Bronchial epithelial cell (primary cell): ENCODE results near the gene ANTXR1. TPM values are rescaled to one million over a fixed set of nuclear protein-coding genes. Genes with fewer than 3 reads are reported as not detected.

Experiments
- DNase-seq: peaks from one replicate; pipeline ENCODE4 v3.0.0-alpha.2; 2010; ENCODE audit warnings: low read depth
- FAIRE-seq: peaks from 2 replicates; lab custom pipeline; 2011; peaks lifted over from hg19 to GRCh38; lab: Jason Lieb, UNC
- H3K27me3 ChIP-seq: 2 replicates; pipeline ENCODE4 v1.5.1; 2011; ENCODE audit warnings: low read length; ENCODE audit not compliant: control insufficient read depth, insufficient read depth
- H3K36me3 ChIP-seq: 2 replicates; pipeline ENCODE4 v1.5.1; 2011; ENCODE audit warnings: low read length; ENCODE audit not compliant: control insufficient read depth, insufficient read depth
- H3K4me3 ChIP-seq: 2 replicates; pipeline ENCODE4 v1.5.1; 2011; ENCODE audit warnings: mild to moderate bottlenecking, low read depth, low read length, control low read depth
- total RNA-seq: library from RNA; depleted of rRNA; stranded (reverse); fragments of >200 nt; gene quantifications from 2 replicates; pipeline ENCODE4 v1.2.1, GENCODE V29; 2014
- TF ChIP-seq, protein P1 (sequence below): IDR thresholded peaks from 2 replicates; pipeline ENCODE4 v1.5.1; 2011; ENCODE audit warnings: mild to moderate bottlenecking, moderate library complexity, low read length, control low read depth, inconsistent platforms; ENCODE audit not compliant: insufficient read depth, severe bottlenecking

ANTXR1 gene
- total RNA-seq, 1 donor from 2014 or later = 3.7 TPM

- DNase-seq (peak; percentile 84), FAIRE-seq (no peak)
Measured at GRCh38 chr2:69185807-69186206, 172.8 kb downstream of the ANTXR1 start.

GRCh38 chr2:69186614-69187013, 173.6 kb downstream of the ANTXR1 start:
- DNase-seq (no peak), FAIRE-seq (no peak)
- no peaks in the 10 kb centered on the region for H3K36me3 ChIP-seq
- TF ChIP-seq, protein P1, sequence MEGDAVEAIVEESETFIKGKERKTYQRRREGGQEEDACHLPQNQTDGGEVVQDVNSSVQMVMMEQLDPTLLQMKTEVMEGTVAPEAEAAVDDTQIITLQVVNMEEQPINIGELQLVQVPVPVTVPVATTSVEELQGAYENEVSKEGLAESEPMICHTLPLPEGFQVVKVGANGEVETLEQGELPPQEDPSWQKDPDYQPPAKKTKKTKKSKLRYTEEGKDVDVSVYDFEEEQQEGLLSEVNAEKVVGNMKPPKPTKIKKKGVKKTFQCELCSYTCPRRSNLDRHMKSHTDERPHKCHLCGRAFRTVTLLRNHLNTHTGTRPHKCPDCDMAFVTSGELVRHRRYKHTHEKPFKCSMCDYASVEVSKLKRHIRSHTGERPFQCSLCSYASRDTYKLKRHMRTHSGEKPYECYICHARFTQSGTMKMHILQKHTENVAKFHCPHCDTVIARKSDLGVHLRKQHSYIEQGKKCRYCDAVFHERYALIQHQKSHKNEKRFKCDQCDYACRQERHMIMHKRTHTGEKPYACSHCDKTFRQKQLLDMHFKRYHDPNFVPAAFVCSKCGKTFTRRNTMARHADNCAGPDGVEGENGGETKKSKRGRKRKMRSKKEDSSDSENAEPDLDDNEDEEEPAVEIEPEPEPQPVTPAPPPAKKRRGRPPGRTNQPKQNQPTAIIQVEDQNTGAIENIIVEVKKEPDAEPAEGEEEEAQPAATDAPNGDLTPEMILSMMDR = no peak
- H3K27me3 ChIP-seq = no peaks in the 10 kb centered on the region
- H3K4me3 ChIP-seq = no peak overlapping the region

More at GRCh38 chr2:69185807-69186206, 172.8 kb downstream of the ANTXR1 start:
- Histone ChIP-seq H3K27me3 (no peaks in the 10 kb centered on the region), H3K36me3 (no peaks in the 10 kb centered on the region), H3K4me3 (no peak overlapping the region)
- TF ChIP-seq, protein P1 = no peak

- FAIRE-seq (no peak), DNase-seq (no peak)
- Histone ChIP-seq H3K27me3 (no peaks in the 10 kb centered on the region), H3K36me3 (no peaks in the 10 kb centered on the region), H3K4me3 (no peak overlapping the region)
- TF ChIP-seq, protein P1 = no peak
Measured at GRCh38 chr2:69188182-69188900, 175.4 kb downstream of the ANTXR1 start.

DNA sequence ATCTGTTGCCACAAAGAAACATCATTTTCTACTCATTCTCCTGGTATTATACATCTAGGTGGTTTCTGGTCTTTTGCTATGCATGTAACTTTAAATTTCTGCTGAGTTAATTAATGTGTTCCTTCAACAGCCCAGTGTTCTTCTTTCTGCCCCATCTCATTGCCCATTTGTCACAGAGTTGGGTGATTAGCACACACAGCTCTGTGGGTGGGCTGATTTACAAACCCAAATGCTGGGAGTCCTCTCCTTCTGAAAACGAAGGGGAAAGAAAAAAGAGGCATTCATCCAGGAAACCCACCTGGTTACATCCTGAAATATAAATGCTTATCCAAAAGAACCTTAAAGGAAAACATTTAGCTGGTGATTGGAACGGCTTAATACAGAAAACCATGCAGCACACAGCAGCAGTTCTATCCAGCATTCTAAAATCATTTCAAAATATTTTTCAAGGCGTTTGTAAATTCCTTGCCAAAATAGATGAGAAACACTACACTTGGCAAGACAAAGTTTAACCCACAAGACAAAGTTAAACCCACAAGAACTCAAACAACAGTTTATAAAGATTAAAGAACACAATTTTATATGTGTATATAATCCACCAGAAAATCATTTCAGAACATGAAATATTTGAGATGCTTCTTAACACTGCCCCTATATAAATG, 177.9 kb downstream of the ANTXR1 start:
- FAIRE-seq = no peak
- H3K4me3 ChIP-seq = no peak overlapping the region
- no peak for DNase-seq
- no peaks in the 10 kb centered on the region for H3K36me3 ChIP-seq
- TF ChIP-seq, protein P1 = no peak
- no peaks in the 10 kb centered on the region for H3K27me3 ChIP-seq

DNA sequence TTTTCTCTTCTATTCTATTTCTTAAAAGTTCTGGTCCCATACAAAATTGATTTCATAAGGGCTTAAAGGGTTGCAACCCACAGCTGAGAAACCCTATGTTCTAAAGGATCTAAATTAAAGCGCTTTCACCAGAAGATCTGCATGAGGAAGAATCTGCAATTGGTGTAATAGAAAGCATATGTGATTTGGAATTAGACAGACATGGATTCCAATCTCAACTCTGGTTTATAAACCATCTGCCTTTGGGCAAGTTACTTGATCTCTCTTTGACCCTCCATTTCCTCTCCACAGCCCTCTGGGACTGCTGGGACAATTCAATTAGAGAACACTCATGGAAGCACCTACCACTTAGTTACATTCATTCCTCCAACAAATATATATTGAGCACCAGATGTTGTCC, 178.7 kb downstream of the ANTXR1 start:
- Histone ChIP-seq H3K4me3 (no peak overlapping the region), H3K36me3 (no peaks in the 10 kb centered on the region), H3K27me3 (no peaks in the 10 kb centered on the region)
- TF ChIP-seq, protein P1 = no peak
- FAIRE-seq = no peak
- no peak for DNase-seq
